Measurements from ENCODE around the gene ABHD15. TPM values are rescaled to one million over a fixed set of nuclear protein-coding genes. Genes with fewer than 3 reads are reported as not detected.

ABHD15 gene
- total RNA-seq, 4 donors from 2014 or later, result 7.2 to 11.0 (median 7.9) TPM

DNA sequence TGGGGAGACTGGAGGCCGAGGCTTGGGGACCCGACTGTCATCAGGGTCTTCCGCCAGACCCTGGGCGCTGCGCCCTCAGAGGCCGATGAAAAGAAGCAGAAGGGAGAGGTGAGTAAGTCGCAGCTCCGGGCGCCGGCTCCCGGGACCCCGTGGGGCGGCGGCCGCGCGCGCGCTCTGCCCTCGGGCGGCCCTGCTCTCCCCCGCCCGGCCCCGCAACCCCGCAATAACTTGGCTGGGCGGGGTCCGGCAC, 392 bp upstream of the ABHD15 start:
- Histone ChIP-seq H3K27me3 (no peaks in the 10 kb centered on the region), H3K4me3 (peak overlapping the region; percentile 69), H3K27ac (peak overlapping the region; percentile 85), H3K9me3 (no peaks in the 10 kb centered on the region), H3K4me1 (peaks cover 62% of the 10 kb centered on the region), H3K36me3 (peaks cover 2% of the 10 kb centered on the region)
- no peak for DNase-seq (ENCODE audit: low spot score in 2 of 2)
- TF ChIP-seq, protein P1, sequence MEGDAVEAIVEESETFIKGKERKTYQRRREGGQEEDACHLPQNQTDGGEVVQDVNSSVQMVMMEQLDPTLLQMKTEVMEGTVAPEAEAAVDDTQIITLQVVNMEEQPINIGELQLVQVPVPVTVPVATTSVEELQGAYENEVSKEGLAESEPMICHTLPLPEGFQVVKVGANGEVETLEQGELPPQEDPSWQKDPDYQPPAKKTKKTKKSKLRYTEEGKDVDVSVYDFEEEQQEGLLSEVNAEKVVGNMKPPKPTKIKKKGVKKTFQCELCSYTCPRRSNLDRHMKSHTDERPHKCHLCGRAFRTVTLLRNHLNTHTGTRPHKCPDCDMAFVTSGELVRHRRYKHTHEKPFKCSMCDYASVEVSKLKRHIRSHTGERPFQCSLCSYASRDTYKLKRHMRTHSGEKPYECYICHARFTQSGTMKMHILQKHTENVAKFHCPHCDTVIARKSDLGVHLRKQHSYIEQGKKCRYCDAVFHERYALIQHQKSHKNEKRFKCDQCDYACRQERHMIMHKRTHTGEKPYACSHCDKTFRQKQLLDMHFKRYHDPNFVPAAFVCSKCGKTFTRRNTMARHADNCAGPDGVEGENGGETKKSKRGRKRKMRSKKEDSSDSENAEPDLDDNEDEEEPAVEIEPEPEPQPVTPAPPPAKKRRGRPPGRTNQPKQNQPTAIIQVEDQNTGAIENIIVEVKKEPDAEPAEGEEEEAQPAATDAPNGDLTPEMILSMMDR (IDR thresholded peaks at IDR 0.05), result no peak
- no peak for TF ChIP-seq POLR2A (IDR thresholded peaks at IDR 0.05)
- TF ChIP-seq POLR2AphosphoS5 (IDR thresholded peaks at IDR 0.05), result no peak
- TF ChIP-seq EP300 (IDR thresholded peaks at IDR 0.05), result no peak
- WGBS, result 0% methylated on average over 13 of the region's 27 CpGs

DNA sequence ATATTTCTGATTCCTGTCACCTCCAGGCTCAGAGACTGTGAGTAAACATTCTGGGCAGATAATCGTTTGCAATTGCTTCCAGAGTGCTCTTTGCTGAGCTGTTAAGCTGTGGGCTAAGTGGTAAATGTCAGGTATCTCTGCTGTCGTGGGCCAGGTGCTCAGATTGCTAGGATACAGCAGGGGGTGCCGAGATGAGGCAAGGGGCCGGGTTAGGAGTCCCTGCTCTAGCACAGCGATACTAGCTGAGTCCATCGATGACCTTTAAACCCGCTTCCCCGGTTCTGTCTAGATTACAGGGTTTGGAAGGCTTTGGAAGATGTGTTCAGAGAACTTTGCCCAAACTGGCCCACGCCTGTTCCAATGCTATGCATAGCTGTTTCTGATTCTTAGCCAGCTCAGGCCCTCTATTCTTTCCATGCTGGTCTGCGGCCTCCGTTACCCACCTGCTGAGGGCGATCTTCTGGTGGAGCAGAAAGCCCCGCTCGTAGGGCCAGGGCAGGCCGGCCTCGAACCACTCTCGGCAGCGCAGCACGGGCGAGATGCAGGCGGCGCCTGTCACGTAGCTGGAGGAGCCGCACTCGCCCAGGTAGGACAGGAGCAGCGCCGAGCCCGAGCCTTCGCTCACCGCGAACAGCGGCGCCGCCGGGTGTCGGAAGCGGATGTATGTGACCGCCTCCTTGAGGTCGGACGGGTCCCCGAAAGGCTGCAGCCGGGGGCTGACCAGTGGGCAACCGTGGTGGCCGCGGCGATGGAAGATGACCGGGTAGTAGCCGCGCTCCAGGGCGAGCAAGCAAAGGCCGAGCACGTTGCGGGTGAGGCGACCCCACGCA, 979 bp downstream of the ABHD15 start:
- peaks cover 53% of the 10 kb centered on the region for H3K4me1 ChIP-seq
- peaks cover 7% of the 10 kb centered on the region for H3K36me3 ChIP-seq
- no peaks in the 10 kb centered on the region for H3K9me3 ChIP-seq
- 41% methylated on average over 11 of the region's 55 CpGs for WGBS
- peak; percentile 74 to 81 for DNase-seq (ENCODE audit: low spot score in 2 of 2)
- H3K4me3 ChIP-seq, result peak overlapping the region; percentile 69
- no peaks in the 10 kb centered on the region for H3K27me3 ChIP-seq
- H3K27ac ChIP-seq, result peak overlapping the region; percentile 85
- no peak for TF ChIP-seq POLR2A (IDR thresholded peaks at IDR 0.05)
- no peak for TF ChIP-seq EP300 (IDR thresholded peaks at IDR 0.05)
- TF ChIP-seq, protein P1 (IDR thresholded peaks at IDR 0.05), result no peak
- no peak for TF ChIP-seq POLR2AphosphoS5 (IDR thresholded peaks at IDR 0.05)

DNA sequence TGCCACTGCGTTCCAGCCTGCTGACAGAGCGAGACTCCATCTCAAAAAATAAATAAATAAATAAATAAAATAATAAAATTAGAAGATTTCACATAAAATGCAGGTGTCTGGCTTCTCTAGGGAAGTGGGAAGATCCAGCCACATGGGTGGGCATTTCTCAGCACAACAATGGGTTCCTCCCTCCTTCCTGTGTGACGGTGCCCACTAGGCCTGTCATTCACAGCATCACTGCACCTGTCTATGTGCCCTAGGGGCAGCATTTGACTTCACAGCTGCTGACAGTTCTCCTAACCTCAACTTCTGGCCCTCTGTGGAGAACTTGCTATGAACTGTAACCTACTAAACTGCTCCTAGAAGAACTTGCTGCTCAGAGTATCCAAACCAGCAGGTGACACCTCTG, 3.0 kb downstream of the ABHD15 start:
- 99% methylated on average over 3 of the region's 3 CpGs for WGBS
- Histone ChIP-seq H3K36me3 (peaks cover 7% of the 10 kb centered on the region), H3K4me1 (peaks cover 34% of the 10 kb centered on the region), H3K9me3 (no peaks in the 10 kb centered on the region), H3K27me3 (no peaks in the 10 kb centered on the region), H3K4me3 (no peak overlapping the region), H3K27ac (no peak overlapping the region)
- TF ChIP-seq POLR2AphosphoS5 (IDR thresholded peaks at IDR 0.05), result no peak
- no peak for TF ChIP-seq EP300 (IDR thresholded peaks at IDR 0.05)
- TF ChIP-seq, protein P1 (IDR thresholded peaks at IDR 0.05), result no peak
- peak; percentile 36 to 53 for DNase-seq (ENCODE audit: low spot score in 2 of 2)

DNA sequence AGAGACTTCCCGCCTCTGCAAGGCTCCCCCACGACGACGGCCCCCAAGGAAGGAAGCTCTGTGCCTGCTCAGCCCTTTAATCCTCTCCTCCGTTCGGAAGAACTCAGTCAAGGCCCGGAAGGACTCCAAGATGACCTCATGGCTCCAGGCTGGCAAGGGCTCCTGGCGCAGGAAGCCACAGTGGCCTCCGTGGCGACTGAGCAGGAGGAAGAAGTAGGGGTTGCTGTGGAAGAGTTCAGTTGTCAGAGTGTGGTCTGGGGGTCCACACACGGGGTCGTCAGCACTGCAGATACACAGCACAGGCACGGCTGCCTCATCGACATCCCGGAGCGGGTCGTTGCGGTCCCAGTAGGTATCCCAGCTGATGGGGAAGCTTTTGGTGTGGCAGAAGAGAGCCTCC, 4.2 kb downstream of the ABHD15 start:
- WGBS, result 87% methylated on average over 18 of the region's 18 CpGs
- H3K9me3 ChIP-seq, result no peaks in the 10 kb centered on the region
- no peak overlapping the region for H3K4me3 ChIP-seq
- TF ChIP-seq POLR2A (IDR thresholded peaks at IDR 0.05) (no peak), EP300 (IDR thresholded peaks at IDR 0.05) (no peak), POLR2AphosphoS5 (IDR thresholded peaks at IDR 0.05) (no peak)
- TF ChIP-seq, protein P1 (IDR thresholded peaks at IDR 0.05), result no peak
- H3K4me1 ChIP-seq, result peaks cover 32% of the 10 kb centered on the region
- no peak overlapping the region for H3K27ac ChIP-seq
- peaks cover 7% of the 10 kb centered on the region for H3K36me3 ChIP-seq
- no peaks in the 10 kb centered on the region for H3K27me3 ChIP-seq
- peak; percentile 53 to 66 for DNase-seq (ENCODE audit: low spot score in 2 of 2)

DNA sequence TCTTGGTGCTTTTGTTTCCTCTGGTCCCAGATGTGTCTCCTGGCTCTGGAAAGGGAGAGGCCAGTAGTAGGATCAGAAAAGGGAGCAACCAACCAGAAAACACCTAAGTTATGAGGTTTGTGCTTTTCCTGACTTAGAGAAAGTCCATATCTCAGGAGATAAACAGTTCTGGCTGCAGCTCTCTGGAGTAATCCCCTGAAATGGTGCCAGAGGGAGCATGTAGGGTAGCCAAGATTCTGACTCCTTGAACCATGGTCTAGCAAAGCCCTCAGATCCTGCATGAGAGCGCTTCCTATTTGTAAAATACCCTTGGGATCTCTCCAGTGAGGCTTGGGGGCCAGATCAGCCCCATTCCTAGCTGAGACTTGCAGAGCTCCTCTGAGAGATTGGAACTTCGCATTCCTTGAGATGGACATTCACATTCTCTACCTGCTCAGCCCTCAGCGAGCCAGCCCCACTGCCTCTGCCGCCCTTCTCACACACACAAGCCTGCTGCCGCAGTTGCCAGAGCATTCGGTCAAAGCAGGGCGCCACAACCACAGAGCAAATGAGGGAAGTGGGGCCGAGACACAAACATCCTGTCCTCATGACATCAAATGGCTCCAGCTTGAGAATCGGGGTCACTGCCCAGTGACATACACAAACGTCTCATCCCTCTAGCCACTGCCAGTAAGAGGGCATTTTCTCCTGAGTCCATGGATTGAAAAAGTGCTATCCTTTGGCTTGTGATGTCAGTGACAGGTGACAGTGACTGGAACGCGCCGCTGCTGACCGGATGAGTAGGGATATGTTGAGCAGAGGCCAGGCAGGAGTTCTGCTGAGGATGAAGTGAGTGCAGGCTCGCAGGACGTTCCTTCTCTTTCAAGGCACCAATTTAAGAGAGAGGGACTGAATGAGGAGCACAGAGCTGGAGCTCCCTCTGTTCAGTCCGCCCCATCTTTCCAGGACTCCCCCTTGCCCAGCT, 5.0 kb downstream of the ABHD15 start:
- whole genome bisulfite sequencing, result 91% methylated on average over 17 of the region's 17 CpGs
- Histone ChIP-seq H3K9me3 (no peaks in the 10 kb centered on the region), H3K4me1 (peaks cover 24% of the 10 kb centered on the region), H3K27me3 (no peaks in the 10 kb centered on the region), H3K4me3 (no peak overlapping the region), H3K36me3 (peaks cover 7% of the 10 kb centered on the region), H3K27ac (no peak overlapping the region)
- TF ChIP-seq EP300 (IDR thresholded peaks at IDR 0.05) (no peak), POLR2AphosphoS5 (IDR thresholded peaks at IDR 0.05) (no peak), POLR2A (IDR thresholded peaks at IDR 0.05) (no peak)
- TF ChIP-seq, protein P1 (IDR thresholded peaks at IDR 0.05), result no peak
- peak; percentile 26 to 65 for DNase-seq (ENCODE audit: low spot score in 2 of 2)
